ENCODE measurements around the gene ANKFY1. TPM values are rescaled to one million over a fixed set of nuclear protein-coding genes. Genes with fewer than 3 reads are reported as not detected.

ANKFY1 gene
- total RNA-seq, result 10 to 100 TPM; 58.0 to 69.6 (median 67.0) TPM
- 46.8 TPM for total RNA-seq (2013)
- 65.0 to 201 (median 102) reads per million in 29 experiments for total RNA-seq

- H3K27me3 ChIP-seq (replicated peaks in 1 of 2; ENCODE audit: control insufficient read depth in 2 of 2, extremely low read depth in 1 of 2, insufficient read depth in 2 of 2, low read length in 1 of 2), result no peaks in the 10 kb centered on the region
- no peaks in the 10 kb centered on the region for H3K9me3 ChIP-seq
- ATAC-seq (replicated peaks in 1 of 4) (peak; percentile 95 to 99 (median 98)), DNase-seq (peak; percentile 92 to 99 (median 97))
- ChIA-PET POLR2A (no interaction called here), CTCF (interaction anchor here in 1 of 2 donors (1.0 to 1.7 kb wide), 4 partner anchors 12 to 64 kb away, joined by 3 to 6 read pairs (median 4); no protein-coding TSS in a partner anchor)
- WGBS (ENCODE audit: insufficient coverage), result 0% methylated on average over 76 of the region's 85 CpGs
- H3K4me3 Mint-ChIP-seq, result peak within 1 kb of the TSS; percentile 92 to 97 (median 96)
- peak within 1 kb of the TSS; percentile 70 for H3K27ac ChIP-seq (ENCODE audit: low read length)
- H3K36me3 Mint-ChIP-seq, result peaks cover 15% of the 10 kb centered on the region
- no peaks in the 10 kb centered on the region for H3K9me3 Mint-ChIP-seq
- peaks cover 3 to 10% of the 10 kb centered on the region in 2 donors for H3K36me3 ChIP-seq (ENCODE audit: control insufficient read depth in 2 of 2, extremely low read depth in 1 of 2, insufficient read depth in 1 of 2, low read length in 1 of 2)
- H3K4me3 ChIP-seq (ENCODE audit: control insufficient read depth in 1 of 2, extremely low read depth in 1 of 2, low read length in 1 of 2), result peak within 1 kb of the TSS; percentile 67 to 88
- H3K4me1 Mint-ChIP-seq, result peaks cover 35 to 45% (median 42%) of the 10 kb centered on the region in 3 donors
- no peaks in the 10 kb centered on the region for H3K27me3 Mint-ChIP-seq
- H3K27ac Mint-ChIP-seq, result peak within 1 kb of the TSS; percentile 91 to 94
- H3K4me1 ChIP-seq (ENCODE audit: control insufficient read depth in 1 of 2, extremely low read depth in 1 of 2, insufficient read depth in 2 of 2, low read length in 2 of 2), result peaks cover 6 to 28% of the 10 kb centered on the region in 2 experiments
Observed at GRCh38 chr17:4263282-4264215, at the start of gene ANKFY1. ANKFY1 (minus strand) TSS chr17:4263979; CDS start chr17:4263941, 38 bp downstream.

GRCh38 chr17:4310354-4311060, 46.7 kb upstream of the ANKFY1 start:
- H3K36me3 Mint-ChIP-seq, result peaks cover 4% of the 10 kb centered on the region
- no peaks in the 10 kb centered on the region for H3K9me3 ChIP-seq
- peaks cover 67 to 76% (median 69%) of the 10 kb centered on the region in 3 donors for H3K4me1 Mint-ChIP-seq
- no peak overlapping the region for H3K4me3 ChIP-seq (ENCODE audit: control insufficient read depth in 1 of 2, extremely low read depth in 1 of 2, low read length in 1 of 2)
- CTCF ChIA-PET, result interaction anchor here in 1 of 2 donors (0.6 kb wide), 1 partner anchor 86 kb away, joined by 10 read pairs; no protein-coding TSS in a partner anchor
- H3K36me3 ChIP-seq (ENCODE audit: control insufficient read depth in 2 of 2, extremely low read depth in 1 of 2, insufficient read depth in 1 of 2, low read length in 1 of 2), result peaks cover 0 to 10% of the 10 kb centered on the region in 2 donors
- no peaks in the 10 kb centered on the region for H3K27me3 ChIP-seq (replicated peaks in 1 of 2; ENCODE audit: control insufficient read depth in 2 of 2, extremely low read depth in 1 of 2, insufficient read depth in 2 of 2, low read length in 1 of 2)
- no peaks in the 10 kb centered on the region for H3K27me3 Mint-ChIP-seq
- no peak for DNase-seq
- 86% methylated on average over 3 of the region's 6 CpGs for WGBS (ENCODE audit: insufficient coverage)
- H3K4me3 Mint-ChIP-seq, result peak overlapping the region in 1 of 3 donors; percentile 28
- peaks cover 0 to 7% of the 10 kb centered on the region in 2 experiments for H3K4me1 ChIP-seq (ENCODE audit: control insufficient read depth in 1 of 2, extremely low read depth in 1 of 2, insufficient read depth in 2 of 2, low read length in 2 of 2)
- no peak for ATAC-seq (replicated peaks in 1 of 4)
- no peak overlapping the region for H3K27ac ChIP-seq (ENCODE audit: low read length)
- no peaks in the 10 kb centered on the region for H3K9me3 Mint-ChIP-seq
- peak overlapping the region; percentile 51 to 59 for H3K27ac Mint-ChIP-seq
- POLR2A ChIA-PET, result interaction anchor here in 1 of 2 donors (0.6 kb wide), 1 partner anchor 100 kb away, joined by 3 read pairs; no protein-coding TSS in a partner anchor

GRCh38 chr17:4309897-4310296, 46.1 kb upstream of the ANKFY1 start:
- no peaks in the 10 kb centered on the region for H3K9me3 Mint-ChIP-seq
- ChIA-PET POLR2A (no interaction called here), CTCF (interaction anchor here in 1 of 2 donors (0.6 kb wide), 1 partner anchor 86 kb away, joined by 10 read pairs; no protein-coding TSS in a partner anchor)
- Histone ChIP-seq H3K27ac (ENCODE audit: low read length) (no peak overlapping the region), H3K9me3 (no peaks in the 10 kb centered on the region), H3K27me3 (replicated peaks in 1 of 2; ENCODE audit: control insufficient read depth in 2 of 2, extremely low read depth in 1 of 2, insufficient read depth in 2 of 2, low read length in 1 of 2) (no peaks in the 10 kb centered on the region), H3K4me1 (ENCODE audit: control insufficient read depth in 1 of 2, extremely low read depth in 1 of 2, insufficient read depth in 2 of 2, low read length in 2 of 2) (peaks cover 0 to 7% of the 10 kb centered on the region in 2 experiments), H3K4me3 (ENCODE audit: control insufficient read depth in 1 of 2, extremely low read depth in 1 of 2, low read length in 1 of 2) (no peak overlapping the region), H3K36me3 (ENCODE audit: control insufficient read depth in 2 of 2, extremely low read depth in 1 of 2, insufficient read depth in 1 of 2, low read length in 1 of 2) (peaks cover 0 to 13% of the 10 kb centered on the region in 2 donors)
- H3K4me3 Mint-ChIP-seq, result no peak overlapping the region
- H3K36me3 Mint-ChIP-seq, result peaks cover 4% of the 10 kb centered on the region
- DNase-seq (no peak), ATAC-seq (replicated peaks in 1 of 4) (no peak)
- H3K27ac Mint-ChIP-seq, result peak overlapping the region; percentile 51 to 59
- H3K4me1 Mint-ChIP-seq, result peaks cover 64 to 79% (median 66%) of the 10 kb centered on the region in 3 donors
- WGBS (ENCODE audit: insufficient coverage), result no CpG with 5 or more reads among the region's 1 CpG
- no peaks in the 10 kb centered on the region for H3K27me3 Mint-ChIP-seq

GRCh38 chr17:4307179-4307930, 43.6 kb upstream of the ANKFY1 start:
- CTCF ChIA-PET, result no interaction called here
- Mint-ChIP-seq H3K4me1 (peaks cover 45 to 63% (median 45%) of the 10 kb centered on the region in 3 donors), H3K36me3 (peaks cover 7% of the 10 kb centered on the region), H3K27me3 (no peaks in the 10 kb centered on the region), H3K27ac (no peak overlapping the region), H3K9me3 (no peaks in the 10 kb centered on the region), H3K4me3 (no peak overlapping the region)
- ATAC-seq (replicated peaks in 1 of 4) (no peak), DNase-seq (no peak)
- Histone ChIP-seq H3K9me3 (no peaks in the 10 kb centered on the region), H3K27me3 (replicated peaks in 1 of 2; ENCODE audit: control insufficient read depth in 2 of 2, extremely low read depth in 1 of 2, insufficient read depth in 2 of 2, low read length in 1 of 2) (no peaks in the 10 kb centered on the region), H3K27ac (ENCODE audit: low read length) (no peak overlapping the region), H3K4me3 (ENCODE audit: control insufficient read depth in 1 of 2, extremely low read depth in 1 of 2, low read length in 1 of 2) (no peak overlapping the region), H3K36me3 (ENCODE audit: control insufficient read depth in 2 of 2, extremely low read depth in 1 of 2, insufficient read depth in 1 of 2, low read length in 1 of 2) (peaks cover under 1 to 20% of the 10 kb centered on the region in 2 donors), H3K4me1 (ENCODE audit: control insufficient read depth in 1 of 2, extremely low read depth in 1 of 2, insufficient read depth in 2 of 2, low read length in 2 of 2) (peaks cover 0 to 10% of the 10 kb centered on the region in 2 experiments)
- 100% methylated on average over 1 of the region's 7 CpGs for WGBS (ENCODE audit: insufficient coverage)
- POLR2A ChIA-PET, result no interaction called here

GRCh38 chr17:4305224-4305623, 41.4 kb upstream of the ANKFY1 start:
- Histone ChIP-seq H3K9me3 (no peaks in the 10 kb centered on the region), H3K27me3 (replicated peaks in 1 of 2; ENCODE audit: control insufficient read depth in 2 of 2, extremely low read depth in 1 of 2, insufficient read depth in 2 of 2, low read length in 1 of 2) (no peaks in the 10 kb centered on the region), H3K36me3 (ENCODE audit: control insufficient read depth in 2 of 2, extremely low read depth in 1 of 2, insufficient read depth in 1 of 2, low read length in 1 of 2) (peaks cover 4 to 31% of the 10 kb centered on the region in 2 donors), H3K4me1 (ENCODE audit: control insufficient read depth in 1 of 2, extremely low read depth in 1 of 2, insufficient read depth in 2 of 2, low read length in 2 of 2) (peaks cover 0 to 7% of the 10 kb centered on the region in 2 experiments), H3K27ac (ENCODE audit: low read length) (no peak overlapping the region), H3K4me3 (ENCODE audit: control insufficient read depth in 1 of 2, extremely low read depth in 1 of 2, low read length in 1 of 2) (no peak overlapping the region)
- CTCF ChIA-PET, result interaction anchor here (0.7 kb wide), 3 partner anchors 18 to 70 kb away, joined by 6 to 10 read pairs (median 6); no protein-coding TSS in a partner anchor
- H3K4me1 Mint-ChIP-seq, result peaks cover 27 to 42% (median 29%) of the 10 kb centered on the region in 3 donors
- peaks cover 20% of the 10 kb centered on the region for H3K36me3 Mint-ChIP-seq
- H3K9me3 Mint-ChIP-seq, result no peaks in the 10 kb centered on the region
- 85% methylated on average over 4 of the region's 7 CpGs for WGBS (ENCODE audit: insufficient coverage)
- no peak overlapping the region for H3K4me3 Mint-ChIP-seq
- POLR2A ChIA-PET, result interaction anchor here in 1 of 2 donors (0.7 kb wide), 1 partner anchor 1101 kb away, joined by 4 read pairs; no protein-coding TSS in a partner anchor
- DNase-seq (no peak), ATAC-seq (replicated peaks in 1 of 4) (no peak)
- H3K27ac Mint-ChIP-seq, result no peak overlapping the region
- no peaks in the 10 kb centered on the region for H3K27me3 Mint-ChIP-seq
